GM18861 (cell line): ENCODE results near the gene RAB34.

Experiments used
- ATAC-seq: cut with Tn5 transposase; IDR thresholded peaks from one replicate; pipeline ENCODE4 v1.9.1; 2021; ENCODE audit not compliant: unreplicated experiment

Gene RAB34

GRCh38 chr17:28717578-28718332, at the start of gene RAB34:
RAB34 (minus strand) TSS chr17:28717868; CDS start chr17:28717266, 602 bp downstream.
- no peak for ATAC-seq

- no peak for ATAC-seq
These were observed 47.4 kb upstream of the RAB34 start for GRCh38 chr17:28765038-28765437.

- ATAC-seq: no peak
These were observed 46.2 kb upstream of the RAB34 start for GRCh38 chr17:28763804-28764266.

- no peak for ATAC-seq
These were observed 45.6 kb upstream of the RAB34 start for GRCh38 chr17:28763137-28763799.

GRCh38 chr17:28760601-28761562, 43.2 kb upstream of the RAB34 start:
- ATAC-seq: no peak

- ATAC-seq: no peak
These were observed 41.7 kb upstream of the RAB34 start for GRCh38 chr17:28759256-28759865.

- ATAC-seq: no peak
These were observed 40.9 kb upstream of the RAB34 start for GRCh38 chr17:28758411-28759121.

GRCh38 chr17:28756049-28756804, 38.6 kb upstream of the RAB34 start:
- ATAC-seq: no peak

GRCh38 chr17:28755486-28755885, 37.8 kb upstream of the RAB34 start:
- ATAC-seq: no peak

- ATAC-seq: no peak
These were observed 34.1 kb upstream of the RAB34 start for GRCh38 chr17:28751600-28752366.

GRCh38 chr17:28750178-28751047, 32.7 kb upstream of the RAB34 start:
- peak; percentile 56 for ATAC-seq

GRCh38 chr17:28749516-28750177, 32.0 kb upstream of the RAB34 start:
- ATAC-seq: no peak

- no peak for ATAC-seq
These were observed 31.3 kb upstream of the RAB34 start for GRCh38 chr17:28748852-28749515.

GRCh38 chr17:28747801-28748750, 30.4 kb upstream of the RAB34 start:
- ATAC-seq: no peak

GRCh38 chr17:28747051-28747691, 29.5 kb upstream of the RAB34 start:
- no peak for ATAC-seq
